ENCODE data around the gene SHQ1. TPM values are rescaled to one million over a fixed set of nuclear protein-coding genes. Genes with fewer than 3 reads are reported as not detected.
"Not testable (repeated sequence)": the region's sequence is repeated elsewhere in the genome, so short reads cannot be mapped to it uniquely, and the experiment has no call there.

Gene SHQ1
- total RNA-seq, 1 experiment from 2014 or later, result 22.3 TPM

DNA sequence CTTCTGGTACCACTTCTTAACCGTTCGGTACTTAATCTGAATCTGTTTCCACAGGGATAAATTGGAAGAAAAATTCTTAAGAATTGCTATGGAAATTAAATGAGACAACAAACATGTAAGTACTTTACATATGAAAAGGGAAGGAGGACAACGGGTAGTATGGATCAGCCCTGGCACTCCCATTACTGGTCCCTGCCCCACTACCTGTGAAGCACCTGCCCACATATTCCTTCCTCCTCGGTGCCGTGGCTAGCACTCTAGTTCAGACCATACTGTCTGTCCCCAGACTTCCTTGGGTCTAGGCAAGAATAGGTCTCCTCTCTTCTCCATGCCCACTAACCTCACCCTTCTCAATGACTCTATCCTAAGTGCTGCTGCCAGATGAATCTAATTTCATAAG, 46.2 kb downstream of the SHQ1 start:
- Histone ChIP-seq H3K79me2 (ENCODE audit: low read length) (no peaks in the 10 kb centered on the region), H3K27ac (ENCODE audit: low read length) (no peak overlapping the region), H2AFZ (ENCODE audit: low read length) (no peak overlapping the region), H3K4me2 (ENCODE audit: low read depth, low read length, poor library complexity, severe bottlenecking) (no peak overlapping the region), H3K9me3 (ENCODE audit: low read length) (no peaks in the 10 kb centered on the region), H3K27me3 (ENCODE audit: low read length) (no peaks in the 10 kb centered on the region), H3K9me2 (replicated peaks; ENCODE audit: insufficient read depth, low read length) (no peaks in the 10 kb centered on the region), H3K4me3 (ENCODE audit: low read length) (no peak overlapping the region), H3K36me3 (ENCODE audit: insufficient read depth, low read length) (no peaks in the 10 kb centered on the region; the same call in 1 of the 2 replicates), H4K20me1 (ENCODE audit: insufficient read depth, low read depth, low read length) (no peaks in the 10 kb centered on the region), H3K9ac (ENCODE audit: low read length) (no peak overlapping the region), H3K4me1 (ENCODE audit: low read length) (peaks cover 14% of the 10 kb centered on the region)
- no peak for DNase-seq

DNA sequence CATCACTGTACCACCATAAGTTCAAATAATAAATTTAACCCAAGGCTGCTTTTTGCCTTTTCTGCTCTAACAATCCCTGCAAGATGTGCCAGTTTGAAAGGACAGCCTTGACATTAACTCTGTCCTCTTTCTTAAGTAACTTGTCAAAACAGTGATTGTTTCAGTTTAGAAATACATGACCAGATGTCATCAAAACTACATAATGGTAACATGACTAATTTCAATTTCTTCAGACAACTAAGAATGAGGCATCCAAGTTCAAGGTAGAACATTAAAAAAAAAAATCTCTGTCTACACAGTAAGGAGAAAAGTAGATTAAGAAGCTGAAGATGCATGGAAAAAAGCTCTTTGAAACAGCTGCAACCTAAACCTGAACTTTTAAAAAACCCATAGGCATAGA, 47.4 kb downstream of the SHQ1 start:
- H3K79me2 ChIP-seq (ENCODE audit: low read length), result no peaks in the 10 kb centered on the region
- H3K4me2 ChIP-seq (ENCODE audit: low read depth, low read length, poor library complexity, severe bottlenecking), result no peak overlapping the region
- no peak overlapping the region for H2AFZ ChIP-seq (ENCODE audit: low read length)
- no peaks in the 10 kb centered on the region for H3K27me3 ChIP-seq (ENCODE audit: low read length)
- no peak overlapping the region for H3K4me3 ChIP-seq (ENCODE audit: low read length)
- H3K27ac ChIP-seq (ENCODE audit: low read length), result no peak overlapping the region
- peaks cover 14% of the 10 kb centered on the region for H3K4me1 ChIP-seq (ENCODE audit: low read length)
- no peak for DNase-seq
- no peaks in the 10 kb centered on the region for H3K36me3 ChIP-seq (ENCODE audit: insufficient read depth, low read length)
- no peaks in the 10 kb centered on the region for H3K9me2 ChIP-seq (replicated peaks; ENCODE audit: insufficient read depth, low read length)
- H4K20me1 ChIP-seq (ENCODE audit: insufficient read depth, low read depth, low read length), result no peaks in the 10 kb centered on the region
- H3K9me3 ChIP-seq (ENCODE audit: low read length), result no peaks in the 10 kb centered on the region
- no peak overlapping the region for H3K9ac ChIP-seq (ENCODE audit: low read length)

DNA sequence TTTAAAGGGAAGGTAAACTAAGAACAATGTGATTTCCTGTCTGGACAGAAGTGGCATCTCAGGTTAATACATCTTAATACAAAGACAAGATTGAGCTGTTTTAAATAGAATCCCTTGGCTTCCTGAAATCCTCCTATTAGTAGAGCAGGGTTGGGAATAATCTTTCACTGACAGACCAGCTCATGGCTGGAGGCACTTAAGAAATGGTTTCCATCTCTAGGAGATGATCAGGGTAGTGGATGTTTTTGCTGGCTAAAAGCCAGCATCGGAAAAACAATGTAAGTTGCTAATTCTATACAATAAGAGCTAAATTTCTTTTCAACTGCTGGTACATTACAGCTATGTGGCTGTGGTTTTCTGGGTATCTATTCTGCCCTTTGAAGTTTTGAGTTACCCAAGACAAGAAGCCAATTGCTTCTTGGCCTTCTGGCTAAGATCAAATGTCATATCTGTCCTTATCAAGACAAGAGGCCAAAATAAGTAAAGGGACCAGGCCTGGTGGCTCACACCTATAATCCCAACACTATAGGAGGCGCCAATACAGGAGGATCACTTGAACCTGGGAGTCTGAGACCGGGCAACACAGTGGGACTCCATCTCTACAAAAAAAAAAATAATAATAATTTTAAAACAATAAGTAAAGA, 49.6 kb downstream of the SHQ1 start:
- H3K9me3 ChIP-seq (ENCODE audit: low read length), result no peaks in the 10 kb centered on the region
- no peaks in the 10 kb centered on the region for H3K36me3 ChIP-seq (ENCODE audit: insufficient read depth, low read length)
- no peak overlapping the region for H3K4me2 ChIP-seq (ENCODE audit: low read depth, low read length, poor library complexity, severe bottlenecking)
- H3K4me3 ChIP-seq (ENCODE audit: low read length), result no peak overlapping the region
- no peaks in the 10 kb centered on the region for H4K20me1 ChIP-seq (ENCODE audit: insufficient read depth, low read depth, low read length)
- H3K27ac ChIP-seq (ENCODE audit: low read length), result no peak overlapping the region
- no peak overlapping the region for H2AFZ ChIP-seq (ENCODE audit: low read length)
- peaks cover 14% of the 10 kb centered on the region for H3K4me1 ChIP-seq (ENCODE audit: low read length)
- no peaks in the 10 kb centered on the region for H3K27me3 ChIP-seq (ENCODE audit: low read length)
- H3K79me2 ChIP-seq (ENCODE audit: low read length), result no peaks in the 10 kb centered on the region
- H3K9ac ChIP-seq (ENCODE audit: low read length), result no peak overlapping the region
- no peaks in the 10 kb centered on the region for H3K9me2 ChIP-seq (replicated peaks; ENCODE audit: insufficient read depth, low read length)
- DNase-seq, result no peak

DNA sequence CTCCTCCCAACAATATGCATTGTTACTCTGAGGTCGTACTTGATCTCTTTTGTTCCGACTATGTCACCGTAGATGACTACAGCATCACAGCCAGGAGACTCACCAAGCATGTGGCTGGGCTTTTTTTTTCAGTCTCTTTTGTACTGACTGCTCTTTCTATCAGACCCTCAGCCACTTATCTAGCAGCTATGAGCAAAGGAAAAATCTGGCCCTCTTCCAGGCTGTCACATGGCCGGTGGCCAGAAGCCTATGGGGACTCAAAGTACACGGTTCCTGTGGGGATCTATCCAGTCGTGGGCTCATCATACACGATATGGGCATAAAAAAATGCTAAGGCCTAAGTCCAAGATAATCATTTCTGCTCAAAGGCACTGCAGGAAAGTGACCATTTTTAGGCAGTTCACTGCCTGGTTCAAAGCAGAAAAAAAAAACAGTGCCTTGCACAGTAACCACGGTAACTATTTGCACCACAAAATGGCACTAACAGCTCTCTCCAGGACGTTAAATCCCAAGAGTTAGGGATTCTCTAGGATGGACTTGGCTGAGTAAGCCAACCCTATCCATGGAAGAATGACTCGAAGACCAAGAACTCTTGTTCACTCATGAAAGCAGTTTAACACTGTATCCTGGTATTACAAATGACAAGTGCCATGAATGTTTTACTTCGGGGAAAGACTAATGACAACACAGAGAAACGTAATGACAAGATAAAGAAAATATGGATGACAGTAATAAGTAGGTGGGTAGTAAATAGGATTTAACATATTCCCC, 50.3 kb downstream of the SHQ1 start:
- no peak overlapping the region for H3K4me3 ChIP-seq (ENCODE audit: low read length)
- DNase-seq, result no peak
- no peaks in the 10 kb centered on the region for H4K20me1 ChIP-seq (ENCODE audit: insufficient read depth, low read depth, low read length)
- H2AFZ ChIP-seq (ENCODE audit: low read length), result no peak overlapping the region
- H3K4me1 ChIP-seq (ENCODE audit: low read length), result peaks cover 14% of the 10 kb centered on the region
- H3K9me3 ChIP-seq (ENCODE audit: low read length), result no peaks in the 10 kb centered on the region
- H3K27ac ChIP-seq (ENCODE audit: low read length), result no peak overlapping the region
- no peaks in the 10 kb centered on the region for H3K9me2 ChIP-seq (replicated peaks; ENCODE audit: insufficient read depth, low read length)
- no peak overlapping the region for H3K4me2 ChIP-seq (ENCODE audit: low read depth, low read length, poor library complexity, severe bottlenecking)
- H3K79me2 ChIP-seq (ENCODE audit: low read length), result no peaks in the 10 kb centered on the region
- no peaks in the 10 kb centered on the region for H3K27me3 ChIP-seq (ENCODE audit: low read length)
- no peaks in the 10 kb centered on the region for H3K36me3 ChIP-seq (ENCODE audit: insufficient read depth, low read length)
- no peak overlapping the region for H3K9ac ChIP-seq (ENCODE audit: low read length)

DNA sequence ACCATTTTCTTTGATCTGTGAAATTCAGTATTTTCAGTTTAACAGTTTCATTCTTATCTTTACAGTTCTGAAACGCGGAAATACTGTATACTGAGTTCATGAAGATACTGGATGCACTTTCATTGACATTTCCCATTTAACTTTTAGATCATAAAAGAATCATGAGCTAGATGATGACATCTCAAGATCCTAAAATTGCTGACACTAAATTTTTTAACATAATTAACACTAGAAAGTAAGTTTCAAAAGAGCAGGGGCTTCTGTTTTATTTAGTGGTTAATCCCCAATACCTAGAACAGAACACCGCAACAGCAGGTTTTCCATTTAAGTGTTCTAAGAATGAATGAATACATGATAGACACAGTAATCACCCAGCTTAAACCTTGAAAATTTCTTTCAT, 54.2 kb downstream of the SHQ1 start:
- no peaks in the 10 kb centered on the region for H3K4me1 ChIP-seq (ENCODE audit: low read length)
- H3K27ac ChIP-seq (ENCODE audit: low read length), result no peak overlapping the region
- no peak overlapping the region for H2AFZ ChIP-seq (ENCODE audit: low read length)
- no peaks in the 10 kb centered on the region for H3K9me2 ChIP-seq (replicated peaks; ENCODE audit: insufficient read depth, low read length)
- H3K4me2 ChIP-seq (ENCODE audit: low read depth, low read length, poor library complexity, severe bottlenecking), result no peak overlapping the region
- H3K27me3 ChIP-seq (ENCODE audit: low read length), result no peaks in the 10 kb centered on the region
- H4K20me1 ChIP-seq (ENCODE audit: insufficient read depth, low read depth, low read length), result no peaks in the 10 kb centered on the region
- no peaks in the 10 kb centered on the region for H3K9me3 ChIP-seq (ENCODE audit: low read length)
- peaks cover 13% of the 10 kb centered on the region for H3K36me3 ChIP-seq (ENCODE audit: insufficient read depth, low read length)
- no peak overlapping the region for H3K9ac ChIP-seq (ENCODE audit: low read length)
- H3K4me3 ChIP-seq (ENCODE audit: low read length), result no peak overlapping the region
- no peaks in the 10 kb centered on the region for H3K79me2 ChIP-seq (ENCODE audit: low read length)
- DNase-seq, result no peak

DNA sequence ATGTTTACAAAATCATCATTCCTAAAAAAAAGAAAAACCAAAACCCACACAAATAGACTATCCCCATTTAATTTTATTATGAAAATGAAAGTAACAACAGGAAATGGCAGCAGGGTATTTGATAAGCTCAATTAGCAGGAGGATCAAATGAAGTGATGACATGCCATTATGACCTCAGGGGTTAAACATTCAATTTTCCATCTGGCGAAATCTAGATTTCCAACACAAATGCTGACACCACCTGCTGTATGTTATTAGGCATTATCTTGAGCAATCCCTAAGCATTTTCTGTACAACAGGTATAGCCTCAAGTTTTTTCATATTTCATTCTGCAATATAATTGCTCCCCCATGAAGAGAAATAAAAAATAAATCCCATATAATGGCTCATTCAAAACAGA, 57.1 kb downstream of the SHQ1 start:
- no peaks in the 10 kb centered on the region for H3K9me3 ChIP-seq (ENCODE audit: low read length)
- H3K9ac ChIP-seq (ENCODE audit: low read length), result no peak overlapping the region
- no peaks in the 10 kb centered on the region for H3K79me2 ChIP-seq (ENCODE audit: low read length)
- no peaks in the 10 kb centered on the region for H3K4me1 ChIP-seq (ENCODE audit: low read length)
- H3K27me3 ChIP-seq (ENCODE audit: low read length), result no peaks in the 10 kb centered on the region
- no peak overlapping the region for H3K4me3 ChIP-seq (ENCODE audit: low read length)
- no peak for DNase-seq
- H3K36me3 ChIP-seq (ENCODE audit: insufficient read depth, low read length), result peaks cover 13% of the 10 kb centered on the region
- H3K9me2 ChIP-seq (replicated peaks; ENCODE audit: insufficient read depth, low read length), result no peaks in the 10 kb centered on the region
- no peak overlapping the region for H3K4me2 ChIP-seq (ENCODE audit: low read depth, low read length, poor library complexity, severe bottlenecking)
- no peak overlapping the region for H2AFZ ChIP-seq (ENCODE audit: low read length)
- no peak overlapping the region for H3K27ac ChIP-seq (ENCODE audit: low read length)
- H4K20me1 ChIP-seq (ENCODE audit: insufficient read depth, low read depth, low read length), result no peaks in the 10 kb centered on the region

DNA sequence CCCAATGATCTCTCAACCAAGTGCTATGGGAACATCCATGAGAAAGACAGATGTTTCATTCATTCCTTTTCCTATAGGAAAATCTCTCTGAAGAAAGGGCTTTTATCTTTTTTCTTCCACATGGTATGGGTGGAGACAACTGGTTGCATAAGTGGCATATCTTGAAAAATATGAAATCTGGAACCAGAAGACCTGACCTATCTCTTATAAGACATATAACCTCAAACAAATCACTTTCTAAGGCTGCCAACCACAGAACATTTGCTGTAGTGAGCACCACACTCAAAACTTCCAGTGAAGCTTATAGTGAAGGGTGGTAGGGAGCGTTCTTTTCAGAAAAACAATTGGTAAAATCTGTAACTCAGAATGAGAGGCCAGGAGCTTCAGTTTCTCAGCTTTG, 58.5 kb downstream of the SHQ1 start:
- Histone ChIP-seq H3K9ac (ENCODE audit: low read length) (no peak overlapping the region), H4K20me1 (ENCODE audit: insufficient read depth, low read depth, low read length) (no peaks in the 10 kb centered on the region), H2AFZ (ENCODE audit: low read length) (no peak overlapping the region), H3K4me2 (ENCODE audit: low read depth, low read length, poor library complexity, severe bottlenecking) (no peak overlapping the region), H3K27ac (ENCODE audit: low read length) (no peak overlapping the region), H3K4me1 (ENCODE audit: low read length) (no peaks in the 10 kb centered on the region), H3K9me2 (replicated peaks; ENCODE audit: insufficient read depth, low read length) (no peaks in the 10 kb centered on the region), H3K79me2 (ENCODE audit: low read length) (no peaks in the 10 kb centered on the region), H3K36me3 (ENCODE audit: insufficient read depth, low read length) (peaks cover 16% of the 10 kb centered on the region), H3K27me3 (ENCODE audit: low read length) (no peaks in the 10 kb centered on the region), H3K4me3 (ENCODE audit: low read length) (no peak overlapping the region), H3K9me3 (ENCODE audit: low read length) (no peaks in the 10 kb centered on the region)
- no peak for DNase-seq

DNA sequence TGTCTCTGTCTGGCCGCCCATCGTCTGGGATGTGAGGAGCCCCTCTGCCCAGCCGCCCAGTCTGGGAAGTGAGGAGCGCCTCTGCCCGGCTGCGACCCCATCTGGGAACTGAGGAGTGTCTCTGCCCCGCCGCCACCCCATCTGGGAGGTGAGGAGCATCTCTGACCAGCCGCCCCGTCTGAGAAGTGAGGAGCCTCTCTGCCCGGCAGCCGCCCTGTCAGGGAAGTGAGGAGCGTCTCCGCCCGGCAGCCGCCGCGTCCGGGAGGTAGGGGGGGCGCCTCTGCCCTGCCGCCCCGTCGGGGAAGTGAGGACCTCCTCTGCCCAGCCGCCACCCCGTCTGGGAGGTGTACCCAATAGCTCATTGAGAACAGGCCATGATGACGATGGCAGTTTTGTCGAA, 60.0 kb downstream of the SHQ1 start:
- H3K27me3 ChIP-seq (ENCODE audit: low read length); DNase-seq; H3K4me3 ChIP-seq (ENCODE audit: low read length); H2AFZ ChIP-seq (ENCODE audit: low read length); H4K20me1 ChIP-seq (ENCODE audit: insufficient read depth, low read depth, low read length); H3K4me1 ChIP-seq (ENCODE audit: low read length); H3K4me2 ChIP-seq (ENCODE audit: low read depth, low read length, poor library complexity, severe bottlenecking); H3K9me3 ChIP-seq (ENCODE audit: low read length); H3K27ac ChIP-seq (ENCODE audit: low read length); H3K9ac ChIP-seq (ENCODE audit: low read length); H3K9me2 ChIP-seq (replicated peaks; ENCODE audit: insufficient read depth, low read length); H3K79me2 ChIP-seq (ENCODE audit: low read length): not testable (repeated sequence)
- H3K36me3 ChIP-seq (ENCODE audit: insufficient read depth, low read length), result peaks cover 16% of the 10 kb centered on the region
